T-helper 1 cell treated with Interleukin-12 subunit alpha and Interleukin-12 subunit beta and Interleukin-4 antibody, amounts not matched to agents 30 μg/mL and 1 μg/mL, for 36 hours (primary cell): ENCODE results near the gene FLAD1.

Experiments
- H3K27ac Mint-ChIP-seq: one replicate; pipeline ENCODE4 v1.8.0; 2021; ENCODE audit warnings: mild to moderate bottlenecking, mixed read lengths
- H3K27me3 Mint-ChIP-seq: one replicate; pipeline ENCODE4 v1.8.0; 2021; ENCODE audit warnings: low read depth, mixed read lengths
- H3K36me3 Mint-ChIP-seq: one replicate; pipeline ENCODE4 v1.8.0; 2021; ENCODE audit warnings: low read depth, mixed read lengths
- H3K4me1 Mint-ChIP-seq: one replicate; pipeline ENCODE4 v1.8.0; 2021; ENCODE audit warnings: low read depth, mixed read lengths
- H3K4me3 Mint-ChIP-seq: one replicate; pipeline ENCODE4 v1.8.0; 2021; ENCODE audit warnings: mild to moderate bottlenecking, moderate library complexity, mixed read lengths
- H3K9me3 Mint-ChIP-seq: one replicate; pipeline ENCODE4 v1.8.0; 2021; ENCODE audit warnings: mixed read lengths

Gene FLAD1

GRCh38 chr1:155005076-155006011 lies 22.2 kb downstream of the FLAD1 start:
- H3K36me3 Mint-ChIP-seq = peaks cover 15% of the 10 kb centered on the region
- H3K27ac Mint-ChIP-seq = peak overlapping the region; percentile 96
- no peaks in the 10 kb centered on the region for H3K27me3 Mint-ChIP-seq
- peak overlapping the region; percentile 88 for H3K4me3 Mint-ChIP-seq
- no peaks in the 10 kb centered on the region for H3K9me3 Mint-ChIP-seq
- H3K4me1 Mint-ChIP-seq = peaks cover 41% of the 10 kb centered on the region

DNA sequence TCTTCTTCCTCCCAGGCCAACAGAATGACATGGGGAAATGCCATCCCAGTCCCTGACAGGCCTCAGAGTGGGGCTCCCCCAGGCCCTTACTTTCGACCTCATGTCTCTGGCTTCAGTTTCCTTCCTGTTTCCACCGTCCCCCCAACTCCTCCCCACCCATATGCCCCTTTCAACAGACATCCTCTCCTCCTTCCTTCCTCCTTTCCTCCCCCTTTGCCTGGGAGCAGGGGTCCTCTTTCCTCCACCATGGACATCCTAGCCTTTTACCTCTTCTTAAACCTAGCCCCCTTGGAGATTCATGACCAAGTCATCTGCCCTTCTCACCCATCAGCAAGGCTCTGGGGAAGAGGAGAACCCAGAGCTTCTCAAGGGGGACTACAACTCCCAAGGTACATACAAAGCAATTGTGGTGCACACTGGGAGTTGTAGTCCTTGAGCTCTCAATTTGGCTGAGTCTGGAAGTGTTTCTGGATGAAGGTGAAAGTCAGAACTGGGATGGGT lies 23.5 kb downstream of the FLAD1 start:
- H3K4me3 Mint-ChIP-seq = peak overlapping the region; percentile 81
- peaks cover 19% of the 10 kb centered on the region for H3K36me3 Mint-ChIP-seq
- H3K9me3 Mint-ChIP-seq = no peaks in the 10 kb centered on the region
- peak overlapping the region; percentile 96 for H3K27ac Mint-ChIP-seq
- H3K4me1 Mint-ChIP-seq = peaks cover 48% of the 10 kb centered on the region
- H3K27me3 Mint-ChIP-seq = no peaks in the 10 kb centered on the region

DNA sequence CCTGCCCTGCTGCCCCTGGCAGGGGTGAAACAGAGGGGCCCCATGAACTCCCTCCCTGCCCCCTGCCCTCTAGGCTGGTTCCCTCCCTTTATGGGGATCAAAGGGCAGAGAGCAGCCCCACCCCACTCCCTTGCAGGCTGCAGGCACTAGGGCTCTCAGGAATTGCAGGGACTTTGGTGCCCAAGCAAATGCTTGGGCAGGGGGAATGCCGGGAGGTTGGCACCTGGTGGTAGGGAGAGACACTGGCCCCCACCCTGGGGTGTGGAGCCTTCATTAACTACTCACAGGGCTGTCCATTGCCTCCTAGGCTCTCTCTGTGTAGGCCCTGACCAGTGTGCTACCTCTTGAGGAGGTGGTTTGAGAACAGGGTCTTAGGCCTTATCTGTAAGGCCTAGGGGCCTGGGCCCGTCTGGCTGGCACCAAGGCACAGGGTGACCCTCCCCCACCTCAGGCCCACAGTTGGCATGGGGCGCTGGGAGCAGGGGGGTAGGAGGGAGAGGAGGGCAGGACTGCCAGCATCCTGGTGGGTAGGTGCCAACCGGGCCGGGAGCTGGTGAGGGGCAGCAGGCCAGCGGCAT lies 24.2 kb downstream of the FLAD1 start:
- no peaks in the 10 kb centered on the region for H3K27me3 Mint-ChIP-seq
- H3K4me3 Mint-ChIP-seq = peak overlapping the region; percentile 81
- H3K4me1 Mint-ChIP-seq = peaks cover 52% of the 10 kb centered on the region
- H3K27ac Mint-ChIP-seq = peak overlapping the region; percentile 96
- peaks cover 19% of the 10 kb centered on the region for H3K36me3 Mint-ChIP-seq
- no peaks in the 10 kb centered on the region for H3K9me3 Mint-ChIP-seq

- H3K9me3 Mint-ChIP-seq = no peaks in the 10 kb centered on the region
- H3K4me1 Mint-ChIP-seq = peaks cover 61% of the 10 kb centered on the region
- H3K4me3 Mint-ChIP-seq = peak overlapping the region; percentile 98
- no peaks in the 10 kb centered on the region for H3K27me3 Mint-ChIP-seq
- H3K27ac Mint-ChIP-seq = peak overlapping the region; percentile 97
- peaks cover 25% of the 10 kb centered on the region for H3K36me3 Mint-ChIP-seq
Observed at GRCh38 chr1:155008015-155008941, 25.1 kb downstream of the FLAD1 start.

DNA sequence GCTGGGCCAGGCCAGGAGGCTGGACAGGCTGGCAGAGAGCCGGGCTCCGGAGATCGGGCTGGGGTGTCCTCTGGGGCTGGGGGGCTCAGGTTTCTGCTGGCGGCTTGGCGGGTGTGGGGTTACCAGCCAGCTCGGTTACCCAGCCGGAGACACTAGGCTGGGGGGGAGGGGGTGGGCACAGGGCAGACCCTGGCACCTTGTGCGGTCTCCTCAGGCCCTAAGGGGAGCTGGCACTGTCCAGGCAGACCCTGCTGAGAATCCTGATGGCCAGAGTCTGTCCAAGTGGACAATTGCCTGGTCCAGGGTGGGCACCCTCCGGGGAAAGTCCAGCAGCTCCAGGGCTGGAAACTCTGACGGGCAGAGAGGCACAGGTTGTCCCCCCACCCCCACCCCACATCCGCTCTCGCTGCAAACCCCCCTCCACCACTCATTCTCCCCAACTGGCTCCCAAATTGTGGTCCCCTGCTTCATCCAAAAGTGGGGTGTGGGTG lies 26.1 kb downstream of the FLAD1 start:
- Mint-ChIP-seq H3K4me1 (peaks cover 64% of the 10 kb centered on the region), H3K36me3 (peaks cover 29% of the 10 kb centered on the region), H3K27ac (peak overlapping the region; percentile 97), H3K27me3 (no peaks in the 10 kb centered on the region), H3K4me3 (peak overlapping the region; percentile 98), H3K9me3 (no peaks in the 10 kb centered on the region)

DNA sequence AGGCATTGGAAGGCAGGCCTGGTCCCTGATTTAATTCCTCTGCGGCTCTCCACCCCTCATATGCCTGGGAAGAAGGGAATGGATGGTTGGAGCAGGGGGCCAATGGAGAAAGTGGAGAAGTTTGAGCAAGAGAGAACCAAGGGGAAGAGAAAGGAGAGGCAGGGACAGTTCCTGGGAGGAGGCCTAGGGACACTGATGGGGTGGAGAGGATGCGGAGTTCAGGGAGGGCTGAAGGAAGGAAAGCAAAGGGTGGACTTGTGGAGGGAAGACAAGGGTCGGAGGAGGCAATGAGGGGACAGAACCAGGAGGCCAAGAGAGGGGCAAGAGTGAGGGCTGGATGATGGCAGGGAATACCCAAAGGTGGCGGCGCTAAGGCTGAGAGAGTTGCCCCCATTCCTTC lies 26.6 kb downstream of the FLAD1 start:
- Mint-ChIP-seq H3K27me3 (no peaks in the 10 kb centered on the region), H3K36me3 (peaks cover 31% of the 10 kb centered on the region), H3K4me3 (peak overlapping the region; percentile 98), H3K4me1 (peaks cover 62% of the 10 kb centered on the region), H3K27ac (peak overlapping the region; percentile 97), H3K9me3 (no peaks in the 10 kb centered on the region)

GRCh38 chr1:155010211-155010918 lies 27.2 kb downstream of the FLAD1 start:
- Mint-ChIP-seq H3K4me3 (peak overlapping the region; percentile 98), H3K9me3 (no peaks in the 10 kb centered on the region), H3K4me1 (peaks cover 59% of the 10 kb centered on the region), H3K36me3 (peaks cover 31% of the 10 kb centered on the region), H3K27ac (peak overlapping the region; percentile 97), H3K27me3 (no peaks in the 10 kb centered on the region)

DNA sequence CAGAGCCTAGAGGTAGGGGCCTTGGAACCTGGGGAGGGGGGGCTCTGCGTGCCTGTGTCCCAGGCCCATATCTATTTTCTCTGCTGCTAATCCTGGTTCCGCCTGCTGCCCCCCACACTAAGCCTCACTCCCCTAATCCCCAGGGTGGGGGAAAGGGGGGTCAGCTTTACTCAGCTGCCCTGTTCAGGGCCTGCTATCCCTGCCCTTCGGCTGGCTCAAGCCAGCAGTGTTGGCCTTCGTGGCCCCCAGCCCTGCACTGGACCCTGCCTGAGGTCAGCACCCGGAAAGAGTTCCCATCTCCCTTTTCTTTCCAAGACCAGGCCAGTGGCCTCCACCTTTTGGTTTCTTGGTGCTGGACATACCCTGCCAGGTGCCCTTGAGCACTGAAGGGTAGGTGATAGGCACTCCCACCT lies 27.9 kb downstream of the FLAD1 start:
- Mint-ChIP-seq H3K27ac (peak overlapping the region; percentile 80), H3K4me1 (peaks cover 59% of the 10 kb centered on the region), H3K4me3 (peak overlapping the region; percentile 98), H3K27me3 (no peaks in the 10 kb centered on the region), H3K9me3 (no peaks in the 10 kb centered on the region), H3K36me3 (peaks cover 37% of the 10 kb centered on the region)

GRCh38 chr1:155011437-155012025 lies 28.4 kb downstream of the FLAD1 start:
- no peaks in the 10 kb centered on the region for H3K27me3 Mint-ChIP-seq
- H3K4me3 Mint-ChIP-seq = peak overlapping the region; percentile 98
- peaks cover 42% of the 10 kb centered on the region for H3K36me3 Mint-ChIP-seq
- peak overlapping the region; percentile 88 for H3K27ac Mint-ChIP-seq
- peaks cover 59% of the 10 kb centered on the region for H3K4me1 Mint-ChIP-seq
- no peaks in the 10 kb centered on the region for H3K9me3 Mint-ChIP-seq

GRCh38 chr1:155012026-155012546 lies 28.9 kb downstream of the FLAD1 start:
- no peaks in the 10 kb centered on the region for H3K27me3 Mint-ChIP-seq
- peaks cover 60% of the 10 kb centered on the region for H3K4me1 Mint-ChIP-seq
- H3K4me3 Mint-ChIP-seq = peak overlapping the region; percentile 84
- no peaks in the 10 kb centered on the region for H3K9me3 Mint-ChIP-seq
- H3K27ac Mint-ChIP-seq = peak overlapping the region; percentile 88
- peaks cover 43% of the 10 kb centered on the region for H3K36me3 Mint-ChIP-seq

DNA sequence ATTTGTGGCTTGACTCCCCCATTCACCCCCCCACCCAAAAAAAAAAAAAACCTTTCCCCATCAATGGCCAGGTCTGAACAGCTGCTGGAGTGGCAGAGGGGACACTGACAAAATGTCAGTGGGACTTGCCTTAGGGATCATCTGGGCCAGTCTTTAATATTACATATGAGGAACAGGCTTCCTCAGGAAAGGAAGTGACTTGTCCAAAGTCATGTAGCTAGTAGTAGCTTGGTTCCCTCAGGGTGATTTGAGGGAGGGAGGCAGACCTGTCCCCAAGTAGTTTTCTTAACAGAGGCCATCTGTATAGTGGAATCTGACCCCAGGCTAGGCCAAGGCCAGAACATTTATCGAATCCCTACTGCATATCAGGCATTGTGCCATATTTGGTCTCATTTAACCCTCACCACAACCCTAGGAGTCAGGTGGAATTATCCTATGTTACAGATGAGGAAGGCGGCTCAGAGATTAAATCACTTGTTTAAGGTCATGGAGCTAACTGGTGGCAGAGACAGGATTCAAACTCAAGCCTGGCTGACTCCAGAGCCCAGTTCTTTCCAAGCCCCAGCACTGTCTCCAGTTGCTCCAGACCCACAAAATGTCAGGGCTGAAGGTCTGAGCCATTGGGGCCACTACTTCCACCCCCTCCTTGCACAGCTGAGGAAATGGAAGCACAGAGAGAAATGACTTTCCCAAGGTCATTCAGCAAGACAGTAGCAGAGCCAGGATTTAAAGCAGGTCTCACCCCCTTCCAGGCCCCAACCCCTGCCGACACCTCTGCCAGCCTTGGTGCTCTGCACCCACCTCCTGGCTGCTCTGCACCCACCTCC lies 29.8 kb downstream of the FLAD1 start:
- no peaks in the 10 kb centered on the region for H3K27me3 Mint-ChIP-seq
- peak overlapping the region; percentile 84 for H3K4me3 Mint-ChIP-seq
- H3K4me1 Mint-ChIP-seq = peaks cover 64% of the 10 kb centered on the region
- peaks cover 43% of the 10 kb centered on the region for H3K36me3 Mint-ChIP-seq
- H3K27ac Mint-ChIP-seq = peak overlapping the region; percentile 88
- no peaks in the 10 kb centered on the region for H3K9me3 Mint-ChIP-seq

DNA sequence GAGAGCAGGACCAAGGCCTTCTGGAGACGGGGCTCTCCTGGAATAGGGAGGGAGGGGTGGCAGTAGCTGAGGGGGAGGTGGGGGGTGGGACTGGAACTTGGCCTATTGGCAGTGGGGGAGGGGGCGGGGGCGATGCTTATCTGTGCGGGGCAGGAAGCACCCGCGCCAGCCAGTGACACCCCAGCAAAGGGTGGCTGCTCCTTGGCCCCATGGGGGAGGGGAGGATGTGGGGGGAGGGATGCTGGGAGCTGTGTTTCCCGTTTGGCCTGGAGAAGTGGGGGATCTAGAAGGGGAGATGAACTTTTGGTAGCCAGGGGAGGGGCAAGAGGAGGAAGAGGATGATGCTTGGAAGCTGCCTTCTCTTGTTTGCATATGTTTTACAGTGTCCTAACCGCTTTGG lies 30.5 kb downstream of the FLAD1 start:
- H3K4me1 Mint-ChIP-seq = peaks cover 61% of the 10 kb centered on the region
- peak overlapping the region; percentile 88 for H3K27ac Mint-ChIP-seq
- H3K4me3 Mint-ChIP-seq = peak overlapping the region; percentile 84
- H3K27me3 Mint-ChIP-seq = no peaks in the 10 kb centered on the region
- peaks cover 45% of the 10 kb centered on the region for H3K36me3 Mint-ChIP-seq
- H3K9me3 Mint-ChIP-seq = no peaks in the 10 kb centered on the region
